Measurements from ENCODE around the gene THBS2.

THBS2 gene

GRCh38 chr6:169289619-169290339 lies 36.1 kb upstream of the THBS2 start:
- H3K27ac ChIP-seq (ENCODE audit: low read length) = no peak overlapping the region
- no peaks in the 10 kb centered on the region for H3K36me3 ChIP-seq (ENCODE audit: insufficient read depth, low read depth, low read length)
- H3K9ac ChIP-seq (ENCODE audit: low read depth, low read length) = no peak overlapping the region
- no peak overlapping the region for H3K4me3 ChIP-seq (ENCODE audit: low read length)
- H3K27me3 ChIP-seq (ENCODE audit: insufficient read depth, low read length) = no peaks in the 10 kb centered on the region
- no peaks in the 10 kb centered on the region for H3K9me3 ChIP-seq (ENCODE audit: insufficient read depth, low read depth, low read length)
- peaks cover 4% of the 10 kb centered on the region for H3K4me1 ChIP-seq (ENCODE audit: insufficient read depth, low read length)

GRCh38 chr6:169289257-169289618 lies 35.6 kb upstream of the THBS2 start:
- no peak overlapping the region for H3K9ac ChIP-seq (ENCODE audit: low read depth, low read length)
- no peaks in the 10 kb centered on the region for H3K36me3 ChIP-seq (ENCODE audit: insufficient read depth, low read depth, low read length)
- no peaks in the 10 kb centered on the region for H3K27me3 ChIP-seq (ENCODE audit: insufficient read depth, low read length)
- H3K4me3 ChIP-seq (ENCODE audit: low read length) = no peak overlapping the region
- no peaks in the 10 kb centered on the region for H3K9me3 ChIP-seq (ENCODE audit: insufficient read depth, low read depth, low read length)
- H3K4me1 ChIP-seq (ENCODE audit: insufficient read depth, low read length) = peaks cover 4% of the 10 kb centered on the region
- no peak overlapping the region for H3K27ac ChIP-seq (ENCODE audit: low read length)

GRCh38 chr6:169288591-169288990 lies 34.9 kb upstream of the THBS2 start:
- Histone ChIP-seq H3K4me1 (ENCODE audit: insufficient read depth, low read length) (peaks cover 4% of the 10 kb centered on the region), H3K4me3 (ENCODE audit: low read length) (no peak overlapping the region), H3K27ac (ENCODE audit: low read length) (no peak overlapping the region), H3K27me3 (ENCODE audit: insufficient read depth, low read length) (no peaks in the 10 kb centered on the region), H3K9ac (ENCODE audit: low read depth, low read length) (no peak overlapping the region), H3K9me3 (ENCODE audit: insufficient read depth, low read depth, low read length) (no peaks in the 10 kb centered on the region), H3K36me3 (ENCODE audit: insufficient read depth, low read depth, low read length) (no peaks in the 10 kb centered on the region)

- no peaks in the 10 kb centered on the region for H3K9me3 ChIP-seq (ENCODE audit: insufficient read depth, low read depth, low read length)
- peaks cover 4% of the 10 kb centered on the region for H3K4me1 ChIP-seq (ENCODE audit: insufficient read depth, low read length)
- no peak overlapping the region for H3K9ac ChIP-seq (ENCODE audit: low read depth, low read length)
- H3K27ac ChIP-seq (ENCODE audit: low read length) = no peak overlapping the region
- H3K27me3 ChIP-seq (ENCODE audit: insufficient read depth, low read length) = no peaks in the 10 kb centered on the region
- H3K4me3 ChIP-seq (ENCODE audit: low read length) = no peak overlapping the region
- no peaks in the 10 kb centered on the region for H3K36me3 ChIP-seq (ENCODE audit: insufficient read depth, low read depth, low read length)
Measured at GRCh38 chr6:169287675-169288074, 34.0 kb upstream of the THBS2 start.

GRCh38 chr6:169286961-169287360 lies 33.3 kb upstream of the THBS2 start:
- Histone ChIP-seq H3K4me3 (ENCODE audit: low read length) (no peak overlapping the region), H3K27me3 (ENCODE audit: insufficient read depth, low read length) (no peaks in the 10 kb centered on the region), H3K9me3 (ENCODE audit: insufficient read depth, low read depth, low read length) (no peaks in the 10 kb centered on the region), H3K4me1 (ENCODE audit: insufficient read depth, low read length) (no peaks in the 10 kb centered on the region), H3K27ac (ENCODE audit: low read length) (no peak overlapping the region), H3K9ac (ENCODE audit: low read depth, low read length) (no peak overlapping the region), H3K36me3 (ENCODE audit: insufficient read depth, low read depth, low read length) (no peaks in the 10 kb centered on the region)

GRCh38 chr6:169285165-169285564 lies 31.5 kb upstream of the THBS2 start:
- Histone ChIP-seq H3K9ac (ENCODE audit: low read depth, low read length) (no peak overlapping the region), H3K4me3 (ENCODE audit: low read length) (no peak overlapping the region), H3K4me1 (ENCODE audit: insufficient read depth, low read length) (no peaks in the 10 kb centered on the region), H3K27ac (ENCODE audit: low read length) (no peak overlapping the region), H3K9me3 (ENCODE audit: insufficient read depth, low read depth, low read length) (no peaks in the 10 kb centered on the region), H3K27me3 (ENCODE audit: insufficient read depth, low read length) (no peaks in the 10 kb centered on the region), H3K36me3 (ENCODE audit: insufficient read depth, low read depth, low read length) (no peaks in the 10 kb centered on the region)

GRCh38 chr6:169283924-169284323 lies 30.3 kb upstream of the THBS2 start:
- H3K4me1 ChIP-seq (ENCODE audit: insufficient read depth, low read length) = no peaks in the 10 kb centered on the region
- no peak overlapping the region for H3K27ac ChIP-seq (ENCODE audit: low read length)
- no peak overlapping the region for H3K4me3 ChIP-seq (ENCODE audit: low read length)
- H3K36me3 ChIP-seq (ENCODE audit: insufficient read depth, low read depth, low read length) = no peaks in the 10 kb centered on the region
- no peak overlapping the region for H3K9ac ChIP-seq (ENCODE audit: low read depth, low read length)
- no peaks in the 10 kb centered on the region for H3K27me3 ChIP-seq (ENCODE audit: insufficient read depth, low read length)
- H3K9me3 ChIP-seq (ENCODE audit: insufficient read depth, low read depth, low read length) = no peaks in the 10 kb centered on the region

- H3K4me3 ChIP-seq (ENCODE audit: low read length) = no peak overlapping the region
- no peaks in the 10 kb centered on the region for H3K4me1 ChIP-seq (ENCODE audit: insufficient read depth, low read length)
- H3K27me3 ChIP-seq (ENCODE audit: insufficient read depth, low read length) = no peaks in the 10 kb centered on the region
- no peaks in the 10 kb centered on the region for H3K36me3 ChIP-seq (ENCODE audit: insufficient read depth, low read depth, low read length)
- H3K9ac ChIP-seq (ENCODE audit: low read depth, low read length) = no peak overlapping the region
- H3K9me3 ChIP-seq (ENCODE audit: insufficient read depth, low read depth, low read length) = no peaks in the 10 kb centered on the region
- no peak overlapping the region for H3K27ac ChIP-seq (ENCODE audit: low read length)
Measured at GRCh38 chr6:169282043-169282442, 28.4 kb upstream of the THBS2 start.

- no peak overlapping the region for H3K27ac ChIP-seq (ENCODE audit: low read length)
- no peaks in the 10 kb centered on the region for H3K9me3 ChIP-seq (ENCODE audit: insufficient read depth, low read depth, low read length)
- no peak overlapping the region for H3K9ac ChIP-seq (ENCODE audit: low read depth, low read length)
- H3K4me1 ChIP-seq (ENCODE audit: insufficient read depth, low read length) = no peaks in the 10 kb centered on the region
- no peak overlapping the region for H3K4me3 ChIP-seq (ENCODE audit: low read length)
- no peaks in the 10 kb centered on the region for H3K36me3 ChIP-seq (ENCODE audit: insufficient read depth, low read depth, low read length)
- H3K27me3 ChIP-seq (ENCODE audit: insufficient read depth, low read length) = no peaks in the 10 kb centered on the region
Measured at GRCh38 chr6:169277619-169278018, 24.0 kb upstream of the THBS2 start.

GRCh38 chr6:169274781-169275180 lies 21.1 kb upstream of the THBS2 start:
- H3K4me1 ChIP-seq (ENCODE audit: insufficient read depth, low read length) = peaks cover 14% of the 10 kb centered on the region
- H3K9ac ChIP-seq (ENCODE audit: low read depth, low read length) = no peak overlapping the region
- no peaks in the 10 kb centered on the region for H3K9me3 ChIP-seq (ENCODE audit: insufficient read depth, low read depth, low read length)
- no peaks in the 10 kb centered on the region for H3K27me3 ChIP-seq (ENCODE audit: insufficient read depth, low read length)
- no peak overlapping the region for H3K27ac ChIP-seq (ENCODE audit: low read length)
- H3K36me3 ChIP-seq (ENCODE audit: insufficient read depth, low read depth, low read length) = no peaks in the 10 kb centered on the region
- H3K4me3 ChIP-seq (ENCODE audit: low read length) = no peak overlapping the region

GRCh38 chr6:169273511-169273910 lies 19.9 kb upstream of the THBS2 start:
- no peaks in the 10 kb centered on the region for H3K36me3 ChIP-seq (ENCODE audit: insufficient read depth, low read depth, low read length)
- H3K9me3 ChIP-seq (ENCODE audit: insufficient read depth, low read depth, low read length) = no peaks in the 10 kb centered on the region
- no peak overlapping the region for H3K4me3 ChIP-seq (ENCODE audit: low read length)
- H3K9ac ChIP-seq (ENCODE audit: low read depth, low read length) = no peak overlapping the region
- H3K4me1 ChIP-seq (ENCODE audit: insufficient read depth, low read length) = peaks cover 20% of the 10 kb centered on the region
- no peaks in the 10 kb centered on the region for H3K27me3 ChIP-seq (ENCODE audit: insufficient read depth, low read length)
- H3K27ac ChIP-seq (ENCODE audit: low read length) = no peak overlapping the region

- no peaks in the 10 kb centered on the region for H3K9me3 ChIP-seq (ENCODE audit: insufficient read depth, low read depth, low read length)
- H3K4me3 ChIP-seq (ENCODE audit: low read length) = no peak overlapping the region
Measured at GRCh38 chr6:169271877-169272216, 18.2 kb upstream of the THBS2 start.

More at GRCh38 chr6:169271877-169272216, 18.2 kb upstream of the THBS2 start:
- no peak overlapping the region for H3K9ac ChIP-seq (ENCODE audit: low read depth, low read length)
- H3K4me1 ChIP-seq (ENCODE audit: insufficient read depth, low read length) = peaks cover 20% of the 10 kb centered on the region
- no peaks in the 10 kb centered on the region for H3K27me3 ChIP-seq (ENCODE audit: insufficient read depth, low read length)
- no peaks in the 10 kb centered on the region for H3K36me3 ChIP-seq (ENCODE audit: insufficient read depth, low read depth, low read length)
- no peak overlapping the region for H3K27ac ChIP-seq (ENCODE audit: low read length)
